ENCODE data around the gene TNIP3. TPM values are rescaled to one million over a fixed set of nuclear protein-coding genes. Genes with fewer than 3 reads are reported as not detected.

Gene TNIP3
- total RNA-seq, 1 experiment from 2014 or later: not detected

GRCh38 chr4:121200795-121201472, 36.8 kb upstream of the TNIP3 start:
- ChIA-PET CTCF (no interaction called here), POLR2A (no interaction called here)
- Histone ChIP-seq H3K9me3 (ENCODE audit: control insufficient read depth, insufficient read depth, low read depth, low read length) (no peaks in the 10 kb centered on the region), H3K4me1 (ENCODE audit: control insufficient read depth, insufficient read depth, low read length) (no peaks in the 10 kb centered on the region), H3K27me3 (ENCODE audit: control insufficient read depth, insufficient read depth, low read length) (no peaks in the 10 kb centered on the region), H3K36me3 (ENCODE audit: control insufficient read depth, insufficient read depth, low read length) (no peaks in the 10 kb centered on the region), H3K27ac (ENCODE audit: low read length) (no peak overlapping the region), H3K4me3 (ENCODE audit: low read depth in 2 of 2, low read length in 2 of 2) (no peak overlapping the region)
- DNase-seq (ENCODE audit: low read depth, low spot score): no peak
- BruUV-seq (replicated peaks): no TSS peak
- TF ChIP-seq POLR2AphosphoS5 (IDR thresholded peaks at IDR 0.05; ENCODE audit: low read depth, low read length) (no peak), REST (IDR thresholded peaks at IDR 0.05; ENCODE audit: insufficient read depth in 1 of 2, low read depth in 2 of 2, low read length in 1 of 2) (no peak), SIN3A (IDR thresholded peaks at IDR 0.05; ENCODE audit: borderline replicate concordance, insufficient read depth, low read depth, low read length) (no peak), TCF7L2 (IDR thresholded peaks at IDR 0.05; ENCODE audit: low read depth, low read length) (no peak)
- TF ChIP-seq, protein P1, sequence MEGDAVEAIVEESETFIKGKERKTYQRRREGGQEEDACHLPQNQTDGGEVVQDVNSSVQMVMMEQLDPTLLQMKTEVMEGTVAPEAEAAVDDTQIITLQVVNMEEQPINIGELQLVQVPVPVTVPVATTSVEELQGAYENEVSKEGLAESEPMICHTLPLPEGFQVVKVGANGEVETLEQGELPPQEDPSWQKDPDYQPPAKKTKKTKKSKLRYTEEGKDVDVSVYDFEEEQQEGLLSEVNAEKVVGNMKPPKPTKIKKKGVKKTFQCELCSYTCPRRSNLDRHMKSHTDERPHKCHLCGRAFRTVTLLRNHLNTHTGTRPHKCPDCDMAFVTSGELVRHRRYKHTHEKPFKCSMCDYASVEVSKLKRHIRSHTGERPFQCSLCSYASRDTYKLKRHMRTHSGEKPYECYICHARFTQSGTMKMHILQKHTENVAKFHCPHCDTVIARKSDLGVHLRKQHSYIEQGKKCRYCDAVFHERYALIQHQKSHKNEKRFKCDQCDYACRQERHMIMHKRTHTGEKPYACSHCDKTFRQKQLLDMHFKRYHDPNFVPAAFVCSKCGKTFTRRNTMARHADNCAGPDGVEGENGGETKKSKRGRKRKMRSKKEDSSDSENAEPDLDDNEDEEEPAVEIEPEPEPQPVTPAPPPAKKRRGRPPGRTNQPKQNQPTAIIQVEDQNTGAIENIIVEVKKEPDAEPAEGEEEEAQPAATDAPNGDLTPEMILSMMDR (IDR thresholded peaks at IDR 0.05): no peak
- intact Hi-C loops (cut with micrococcal nuclease; ENCODE audit: unreplicated experiment): no loop called here
- in situ Hi-C loops (cut with HindIII; ENCODE audit: low pct_unique_long_range_greater_than_20kb, low sequenced_read_pairs): no loop called here
- ATAC-seq: no peak

DNA sequence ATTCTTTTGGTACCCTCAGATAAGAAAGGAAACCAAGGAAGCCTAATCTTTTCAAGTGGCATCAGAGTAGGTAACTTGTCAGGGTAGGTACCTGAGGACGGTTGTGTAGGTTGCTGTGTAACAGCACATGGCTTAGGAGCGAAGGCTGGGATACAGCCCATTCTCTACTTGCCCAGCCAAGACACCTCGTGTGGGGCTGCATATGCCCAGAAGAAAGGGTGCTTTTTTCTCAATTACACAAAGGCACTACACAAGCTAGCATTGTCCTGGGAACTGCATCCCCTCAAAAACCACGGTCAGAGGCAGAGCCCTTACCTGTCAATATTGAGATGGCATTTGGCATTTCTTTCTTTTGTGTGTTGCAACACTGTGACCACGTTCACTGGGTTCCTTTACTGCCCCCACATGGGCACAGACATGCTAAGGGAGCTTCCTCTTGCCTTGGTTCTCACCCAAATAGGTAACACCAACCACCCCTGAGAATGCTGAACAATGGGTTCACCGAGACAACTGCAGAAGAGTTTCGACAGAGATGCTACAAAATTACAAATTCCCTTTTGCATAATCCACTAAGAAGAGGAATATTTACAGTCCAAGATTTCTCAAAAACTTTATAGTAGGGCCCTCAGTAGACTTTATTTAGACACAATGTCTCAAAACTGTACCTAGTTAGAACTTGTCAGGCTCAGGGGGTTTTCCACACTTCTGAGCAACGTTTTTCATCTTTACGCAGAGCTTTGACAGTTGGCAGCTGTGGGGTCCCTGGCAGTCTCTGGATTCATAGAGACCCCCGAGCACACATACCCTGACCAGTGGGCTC, 35.8 kb upstream of the TNIP3 start:
- in situ Hi-C loops (cut with HindIII; ENCODE audit: low pct_unique_long_range_greater_than_20kb, low sequenced_read_pairs): no loop called here
- POLR2A ChIA-PET: no interaction called here
- DNase-seq (ENCODE audit: low read depth, low spot score): no peak
- intact Hi-C loops (cut with micrococcal nuclease; ENCODE audit: unreplicated experiment): no loop called here
- no peak for ATAC-seq
- BruUV-seq (replicated peaks): no TSS peak
- CTCF ChIA-PET: no interaction called here
- TF ChIP-seq POLR2AphosphoS5 (IDR thresholded peaks at IDR 0.05; ENCODE audit: low read depth, low read length) (no peak), TCF7L2 (IDR thresholded peaks at IDR 0.05; ENCODE audit: low read depth, low read length) (no peak), SIN3A (IDR thresholded peaks at IDR 0.05; ENCODE audit: borderline replicate concordance, insufficient read depth, low read depth, low read length) (no peak), REST (IDR thresholded peaks at IDR 0.05; ENCODE audit: insufficient read depth in 1 of 2, low read depth in 2 of 2, low read length in 1 of 2) (no peak)
- TF ChIP-seq, protein P1 (IDR thresholded peaks at IDR 0.05): no peak
- Histone ChIP-seq H3K27me3 (ENCODE audit: control insufficient read depth, insufficient read depth, low read length) (no peaks in the 10 kb centered on the region), H3K9me3 (ENCODE audit: control insufficient read depth, insufficient read depth, low read depth, low read length) (no peaks in the 10 kb centered on the region), H3K27ac (ENCODE audit: low read length) (no peak overlapping the region), H3K36me3 (ENCODE audit: control insufficient read depth, insufficient read depth, low read length) (no peaks in the 10 kb centered on the region), H3K4me3 (ENCODE audit: low read depth in 2 of 2, low read length in 2 of 2) (no peak overlapping the region), H3K4me1 (ENCODE audit: control insufficient read depth, insufficient read depth, low read length) (no peaks in the 10 kb centered on the region)
